HEK293 (cell line): ENCODE results near the gene RNF144B.

Experiments used
- CTCF ChIA-PET: fragments of 350-600 bp; formaldehyde crosslinking; extraction: SDS; loops from one replicate; lab custom pipeline; 2021; ENCODE audit warnings: antibody characterized with exemption; lab: Yijun Ruan, JAX
- POLR2A ChIA-PET: fragments of 300-600 bp; formaldehyde crosslinking; extraction: SDS; loops from one replicate; lab custom pipeline; 2020; ENCODE audit warnings: antibody characterized with exemption, inconsistent platforms; lab: Yijun Ruan, JAX
- H3K27ac ChIP-seq: fragments of 200-500 bp; sonication (Bioruptor generic); 2 replicates; pipeline ENCODE4 v1.5.1; 2014; ENCODE audit warnings: low read depth, low read length, control low read depth, inconsistent platforms; ENCODE audit errors: extremely low read depth
- H3K36me3 ChIP-seq, 2 experiments: fragments of 200-500 bp in 1 of 2; sonication (Bioruptor generic) in 1 of 2; 1 replicate in 1 of 2; 2 replicates in 1 of 2; pipeline ENCODE4 v1.5.1; 2014 to 2017; ENCODE audit warnings: inconsistent platforms in 2 of 2, low read length in 2 of 2; ENCODE audit not compliant: control insufficient read depth in 2 of 2, insufficient read depth in 1 of 2
- H3K4me1 ChIP-seq: fragments of 200-500 bp; sonication (Bioruptor generic); 2 replicates; pipeline ENCODE4 v1.5.1; 2014; ENCODE audit warnings: mild to moderate bottlenecking, low read length, inconsistent platforms; ENCODE audit not compliant: control insufficient read depth, insufficient read depth
- H3K4me3 ChIP-seq: 2 replicates; pipeline ENCODE4 v1.5.1; 2011; ENCODE audit warnings: low read depth, mild to moderate bottlenecking, control low read depth, low read length, moderate library complexity
- H3K9me3 ChIP-seq: fragments of 200-500 bp; sonication (Bioruptor generic); 2 replicates; pipeline ENCODE4 v1.5.1; 2014; ENCODE audit warnings: low read depth, low read length, inconsistent platforms; ENCODE audit not compliant: control insufficient read depth, insufficient read depth
- EGR2 ChIP-seq: fragments of 450-650 bp; formaldehyde crosslinking; IDR thresholded peaks from 2 replicates; pipeline ENCODE4 v1.5.1; 2016; ENCODE audit warnings: low read depth, missing biosample characterization, missing genetic modification characterization
- GLIS2 ChIP-seq: fragments of 450-650 bp; formaldehyde crosslinking; IDR thresholded peaks from 2 replicates; pipeline ENCODE4 v1.5.1; 2016; ENCODE audit warnings: missing biosample characterization, missing genetic modification characterization
- HOXA7 ChIP-seq: sonication (generic); formaldehyde crosslinking; IDR thresholded peaks from 2 replicates; pipeline ENCODE4 v1.8.1; 2022; ENCODE audit warnings: missing genetic modification reagents, borderline replicate concordance
- KLF8 ChIP-seq: fragments of 450-650 bp; formaldehyde crosslinking; IDR thresholded peaks from 2 replicates; pipeline ENCODE4 v1.5.1; 2016; ENCODE audit warnings: missing biosample characterization, missing genetic modification characterization
- OSR2 ChIP-seq: fragments of 450-650 bp; formaldehyde crosslinking; IDR thresholded peaks from 2 replicates; pipeline ENCODE4 v1.5.1; 2016; ENCODE audit warnings: missing biosample characterization, missing genetic modification characterization
- PBX3 ChIP-seq: sonication (generic); formaldehyde crosslinking; IDR thresholded peaks from 2 replicates; pipeline ENCODE4 v1.8.1; 2022; ENCODE audit warnings: mild to moderate bottlenecking, moderate library complexity, missing genetic modification reagents
- PRDM1 ChIP-seq: fragments of 450-650 bp; formaldehyde crosslinking; IDR thresholded peaks from 2 replicates; pipeline ENCODE4; 2016; ENCODE audit warnings: missing biosample characterization, missing genetic modification characterization
- SP7 ChIP-seq: fragments of 450-650 bp; formaldehyde crosslinking; IDR thresholded peaks from 2 replicates; pipeline ENCODE4 v1.5.1; 2016; ENCODE audit warnings: missing biosample characterization, missing genetic modification characterization
- ZBTB49 ChIP-seq: fragments of 450-650 bp; formaldehyde crosslinking; IDR thresholded peaks from 2 replicates; pipeline ENCODE4 v1.5.1; 2016; ENCODE audit warnings: missing biosample characterization, missing genetic modification characterization, low read depth
- ZNF148 ChIP-seq: fragments of 450-650 bp; formaldehyde crosslinking; IDR thresholded peaks from 2 replicates; pipeline ENCODE4 v1.5.0; 2017; ENCODE audit warnings: missing biosample characterization, missing genetic modification characterization, borderline replicate concordance
- ZNF155 ChIP-seq: fragments of 450-650 bp; formaldehyde crosslinking; IDR thresholded peaks from 2 replicates; pipeline ENCODE4 v1.5.1; 2016; ENCODE audit warnings: missing biosample characterization, missing genetic modification characterization
- ZNF16 ChIP-seq: fragments of 450-650 bp; formaldehyde crosslinking; IDR thresholded peaks from 2 replicates; pipeline ENCODE4 v1.5.1; 2016; ENCODE audit warnings: low read depth, missing biosample characterization, missing genetic modification characterization
- ZNF18 ChIP-seq: fragments of 450-650 bp; formaldehyde crosslinking; IDR thresholded peaks from 2 replicates; pipeline ENCODE4 v1.5.1; 2016; ENCODE audit warnings: missing biosample characterization, missing genetic modification characterization
- ZNF626 ChIP-seq: fragments of 450-650 bp; sonication (Bioruptor Pico); formaldehyde crosslinking; IDR thresholded peaks from 2 replicates; pipeline ENCODE4 v1.5.1; 2018; ENCODE audit warnings: missing biosample characterization, missing genetic modification characterization, inconsistent platforms
- ZNF777 ChIP-seq: fragments of 450-650 bp; formaldehyde crosslinking; IDR thresholded peaks from 2 replicates; pipeline ENCODE4 v1.5.1; 2017; ENCODE audit warnings: missing biosample characterization, missing genetic modification characterization, borderline replicate concordance
- ZSCAN5A ChIP-seq: fragments of 450-650 bp; formaldehyde crosslinking; IDR thresholded peaks from 2 replicates; pipeline ENCODE4 v1.5.1; 2016; ENCODE audit warnings: missing biosample characterization, missing genetic modification characterization
- TF ChIP-seq, protein P1 (sequence below): fragments of 450-650 bp; IDR thresholded peaks from 2 replicates; pipeline ENCODE4 v1.5.1; 2018; ENCODE audit warnings: missing biosample characterization, mild to moderate bottlenecking, missing genetic modification characterization

The RNF144B gene

DNA sequence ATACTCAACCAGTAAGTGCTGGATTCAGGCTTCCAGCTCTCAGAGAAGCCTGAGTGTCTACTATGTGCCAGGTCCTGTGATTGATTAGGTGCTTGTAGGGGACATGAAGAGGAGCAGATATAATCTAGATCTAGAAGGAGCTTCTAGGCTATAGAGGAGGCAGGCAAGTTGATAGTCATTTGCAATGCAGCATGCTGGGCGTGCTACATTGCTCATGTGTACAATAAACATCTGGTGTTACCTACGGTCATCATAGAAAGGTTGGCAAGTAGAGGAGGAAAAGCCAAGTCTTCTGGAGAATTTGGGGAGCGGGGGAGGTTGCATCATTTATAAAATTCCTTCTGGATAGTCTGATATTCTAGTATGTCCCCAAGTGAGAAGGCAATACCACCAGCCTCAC is 33.2 kb downstream of the RNF144B start (continued):
- TF ChIP-seq ZSCAN5A (tag by site-specific recombination), result no peak
- TF ChIP-seq PRDM1 (tag by site-specific recombination), result no peak

- Histone ChIP-seq H3K36me3 (no peaks in the 10 kb centered on the region), H3K9me3 (no peaks in the 10 kb centered on the region), H3K4me1 (no peaks in the 10 kb centered on the region), H3K4me3 (no peak overlapping the region), H3K27ac (no peak overlapping the region)
- CTCF ChIA-PET, result no interaction called here
- TF ChIP-seq PBX3 (CRISPR knock-in tag), result no peak
- no peak for TF ChIP-seq ZNF777 (tag by site-specific recombination)
- TF ChIP-seq SP7 (tag by site-specific recombination), result no peak
- no peak for TF ChIP-seq ZNF16
- POLR2A ChIA-PET, result no interaction called here
Observed at GRCh38 chr6:18422136-18422535, 35.0 kb downstream of the RNF144B start.

- CTCF ChIA-PET, result interaction anchor here (1.2 kb wide), 1 partner anchor 9 kb away, joined by 3 read pairs; no protein-coding TSS in a partner anchor
- no peak for TF ChIP-seq ZNF148 (tag by site-specific recombination)
- TF ChIP-seq OSR2 (tag by site-specific recombination), result no peak
- TF ChIP-seq, protein P1, sequence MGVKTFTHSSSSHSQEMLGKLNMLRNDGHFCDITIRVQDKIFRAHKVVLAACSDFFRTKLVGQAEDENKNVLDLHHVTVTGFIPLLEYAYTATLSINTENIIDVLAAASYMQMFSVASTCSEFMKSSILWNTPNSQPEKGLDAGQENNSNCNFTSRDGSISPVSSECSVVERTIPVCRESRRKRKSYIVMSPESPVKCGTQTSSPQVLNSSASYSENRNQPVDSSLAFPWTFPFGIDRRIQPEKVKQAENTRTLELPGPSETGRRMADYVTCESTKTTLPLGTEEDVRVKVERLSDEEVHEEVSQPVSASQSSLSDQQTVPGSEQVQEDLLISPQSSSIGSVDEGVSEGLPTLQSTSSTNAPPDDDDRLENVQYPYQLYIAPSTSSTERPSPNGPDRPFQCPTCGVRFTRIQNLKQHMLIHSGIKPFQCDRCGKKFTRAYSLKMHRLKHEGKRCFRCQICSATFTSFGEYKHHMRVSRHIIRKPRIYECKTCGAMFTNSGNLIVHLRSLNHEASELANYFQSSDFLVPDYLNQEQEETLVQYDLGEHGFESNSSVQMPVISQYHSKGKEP (tag by site-specific recombination), result no peak
- no peak for TF ChIP-seq ZBTB49 (tag by site-specific recombination)
- TF ChIP-seq PRDM1 (tag by site-specific recombination), result no peak
- no peak for TF ChIP-seq EGR2 (tag by site-specific recombination)
- no peak for TF ChIP-seq ZNF155 (tag by site-specific recombination)
- no peak for TF ChIP-seq GLIS2 (tag by site-specific recombination)
- TF ChIP-seq KLF8 (tag by site-specific recombination), result no peak
- no peak for TF ChIP-seq ZNF626
- no peak for TF ChIP-seq HOXA7 (CRISPR knock-in tag)
- TF ChIP-seq ZNF18, result no peak
- TF ChIP-seq, all 188 proteins: peak for 0
Observed at GRCh38 chr6:18423426-18423825, 36.3 kb downstream of the RNF144B start.

More at GRCh38 chr6:18423426-18423825, 36.3 kb downstream of the RNF144B start:
- Histone ChIP-seq H3K4me1 (no peaks in the 10 kb centered on the region), H3K9me3 (no peaks in the 10 kb centered on the region), H3K36me3 (no peaks in the 10 kb centered on the region), H3K4me3 (no peak overlapping the region), H3K27ac (no peak overlapping the region)
- POLR2A ChIA-PET, result no interaction called here
